Upper lobe of left lung (tissue), 6 donors: ENCODE data around the gene INPP5D. TPM values are rescaled to one million over a fixed set of nuclear protein-coding genes. Genes with fewer than 3 reads are reported as not detected.

Source experiments
- ATAC-seq, 2 donors: fragments of 200-7000 bp; cut with Tn5 transposase; one replicate each; pipeline ENCODE4 v1.9.1; 2022; ENCODE audit warnings: mild to moderate bottlenecking in 2 of 2, moderate library complexity in 2 of 2; ENCODE audit not compliant: low FRiP score in 2 of 2
- DNase-seq, 2 donors: peaks; one replicate each; pipeline ENCODE4 v3.0.0-alpha.2; 2019 to 2020
- H3K27ac ChIP-seq, 4 donors: fragments of 200-600 bp; sonication (generic); one replicate each; pipeline ENCODE4 v1.5.1; 2016 to 2019
- H3K27me3 ChIP-seq, 4 donors: fragments of 200-600 bp; sonication (generic); one replicate each; pipeline ENCODE4 v1.5.1; 2017 to 2019
- H3K36me3 ChIP-seq, 4 donors: fragments of 200-600 bp; sonication (generic); one replicate each; pipeline ENCODE4 v1.5.1; 2016 to 2019
- H3K4me1 ChIP-seq, 4 donors: fragments of 200-600 bp; sonication (generic); one replicate each; pipeline ENCODE4 v1.5.1; 2018 to 2019
- H3K4me3 ChIP-seq, 4 donors: fragments of 200-600 bp; sonication (generic); one replicate each; pipeline ENCODE4 v1.5.1; 2017 to 2019; ENCODE audit warnings: mild to moderate bottlenecking in 2 of 4, moderate library complexity in 1 of 4
- H3K9me3 ChIP-seq, 4 donors: fragments of 200-600 bp; sonication (generic); one replicate each; pipeline ENCODE4 v1.5.1; 2018 to 2019
- EP300 ChIP-seq, 4 donors: sonication (generic); formaldehyde crosslinking; IDR thresholded peaks; one replicate each; pipeline ENCODE4 v1.5.1; 2017; ENCODE audit warnings: antibody characterized with exemption in 4 of 4, control low read depth in 2 of 4
- POLR2A ChIP-seq, 4 donors: fragments of 450-650 bp; IDR thresholded peaks; one replicate each; pipeline ENCODE4 v1.5.1; 2016 to 2017; ENCODE audit warnings: antibody characterized with exemption in 4 of 4, mild to moderate bottlenecking in 2 of 4
- POLR2AphosphoS5 ChIP-seq, 2 donors: sonication (generic); formaldehyde crosslinking; IDR thresholded peaks; one replicate each; pipeline ENCODE4 v1.5.1; 2017; ENCODE audit warnings: antibody characterized with exemption in 2 of 2
- WGBS, 2 donors: methylation state at CpG; one replicate each; pipeline ENCODE4 v1.1.5; 2017 to 2018; 5-methylcytosine and 5-hydroxymethylcytosine counted together
- total RNA-seq, 6 donors: library from RNA; depleted of rRNA in 4 of 6; stranded (reverse); fragments of >200 nt in 4 of 6; gene quantifications; one replicate each; pipeline versions ENCODE4 v1.1.0 to v1.2.1, GENCODE V29; 2016 to 2021
- TF ChIP-seq, protein P1 (sequence below), 6 experiments: fragments of 450-650 bp in 4 of 6; fragments of 200-600 bp in 2 of 6; sonication (generic) in 2 of 6; IDR thresholded peaks; one replicate each; pipeline ENCODE4 v1.5.1; 2016 to 2019; ENCODE audit warnings: antibody characterized with exemption in 6 of 6
- donor health status: DM: no; HTN: no; CAD: no; lungs with moderate emphysema.
- donor health status: DM: no; HTN: yes; CAD: no; lungs with severe emphysema.

INPP5D gene
- total RNA-seq, 6 donors from 2014 or later = 17.6 to 243 (median 31.7) TPM

DNA sequence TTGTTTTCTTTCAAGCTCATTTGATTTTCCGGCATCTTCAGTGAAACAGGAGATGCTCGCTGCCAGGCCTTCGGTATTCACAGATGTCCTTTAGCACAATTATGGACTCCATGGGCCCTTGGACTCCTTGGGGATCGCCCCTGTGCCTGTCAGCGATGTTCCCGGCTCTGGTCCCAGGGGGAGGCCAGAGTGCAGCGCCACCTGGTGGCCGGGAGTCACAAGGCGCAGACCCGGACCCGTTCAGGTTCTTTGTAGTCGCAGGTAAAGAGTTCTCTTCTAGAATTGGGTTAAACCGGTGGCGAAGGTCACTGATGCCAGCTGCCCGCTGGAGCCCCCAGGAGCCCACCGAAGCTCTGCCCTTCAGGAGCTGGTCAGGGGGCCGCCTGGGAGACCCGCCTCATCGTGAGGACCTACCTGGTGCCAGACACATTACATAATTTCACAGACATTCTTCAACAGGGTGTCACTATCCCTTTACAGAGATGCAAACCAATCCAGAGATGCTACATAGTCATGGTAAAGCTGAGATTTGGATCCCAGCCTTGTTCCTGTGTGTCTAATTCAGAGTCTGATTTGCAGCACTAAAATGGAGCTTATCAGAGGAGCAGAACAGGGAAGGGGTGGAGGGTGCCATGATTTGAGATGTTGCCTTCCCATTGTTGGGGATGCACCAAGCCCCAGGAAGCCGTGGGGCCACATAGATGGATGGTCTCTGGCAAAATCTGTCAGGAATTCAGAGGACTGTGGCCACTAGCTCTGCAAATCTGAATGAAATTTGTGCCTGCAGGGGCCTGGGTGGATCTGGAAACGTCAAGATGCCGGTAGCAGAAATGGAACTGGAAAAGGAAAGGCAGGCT lies 6.0 kb upstream of the INPP5D start:
- peak; percentile 71 to 92 for DNase-seq
- H3K27me3 ChIP-seq = no peaks in the 10 kb centered on the region
- peaks cover 5 to 13% (median 9%) of the 10 kb centered on the region in 4 donors for H3K4me1 ChIP-seq
- H3K36me3 ChIP-seq = no peaks in the 10 kb centered on the region
- 37 to 45% methylated on average over 9 to 20 of the region's 22 CpGs for WGBS, 2 donors
- no peak overlapping the region for H3K4me3 ChIP-seq
- no peak for TF ChIP-seq POLR2A (IDR thresholded peaks at IDR 0.05)
- no peak for TF ChIP-seq EP300 (IDR thresholded peaks at IDR 0.05)
- TF ChIP-seq, protein P1, sequence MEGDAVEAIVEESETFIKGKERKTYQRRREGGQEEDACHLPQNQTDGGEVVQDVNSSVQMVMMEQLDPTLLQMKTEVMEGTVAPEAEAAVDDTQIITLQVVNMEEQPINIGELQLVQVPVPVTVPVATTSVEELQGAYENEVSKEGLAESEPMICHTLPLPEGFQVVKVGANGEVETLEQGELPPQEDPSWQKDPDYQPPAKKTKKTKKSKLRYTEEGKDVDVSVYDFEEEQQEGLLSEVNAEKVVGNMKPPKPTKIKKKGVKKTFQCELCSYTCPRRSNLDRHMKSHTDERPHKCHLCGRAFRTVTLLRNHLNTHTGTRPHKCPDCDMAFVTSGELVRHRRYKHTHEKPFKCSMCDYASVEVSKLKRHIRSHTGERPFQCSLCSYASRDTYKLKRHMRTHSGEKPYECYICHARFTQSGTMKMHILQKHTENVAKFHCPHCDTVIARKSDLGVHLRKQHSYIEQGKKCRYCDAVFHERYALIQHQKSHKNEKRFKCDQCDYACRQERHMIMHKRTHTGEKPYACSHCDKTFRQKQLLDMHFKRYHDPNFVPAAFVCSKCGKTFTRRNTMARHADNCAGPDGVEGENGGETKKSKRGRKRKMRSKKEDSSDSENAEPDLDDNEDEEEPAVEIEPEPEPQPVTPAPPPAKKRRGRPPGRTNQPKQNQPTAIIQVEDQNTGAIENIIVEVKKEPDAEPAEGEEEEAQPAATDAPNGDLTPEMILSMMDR (IDR thresholded peaks at IDR 0.05) = peak; percentile 79 to 93 (median 84)
- no peak for TF ChIP-seq POLR2AphosphoS5 (IDR thresholded peaks at IDR 0.05)
- no peak overlapping the region for H3K27ac ChIP-seq
- no peaks in the 10 kb centered on the region for H3K9me3 ChIP-seq
- ATAC-seq = peak; percentile 63 to 65

DNA sequence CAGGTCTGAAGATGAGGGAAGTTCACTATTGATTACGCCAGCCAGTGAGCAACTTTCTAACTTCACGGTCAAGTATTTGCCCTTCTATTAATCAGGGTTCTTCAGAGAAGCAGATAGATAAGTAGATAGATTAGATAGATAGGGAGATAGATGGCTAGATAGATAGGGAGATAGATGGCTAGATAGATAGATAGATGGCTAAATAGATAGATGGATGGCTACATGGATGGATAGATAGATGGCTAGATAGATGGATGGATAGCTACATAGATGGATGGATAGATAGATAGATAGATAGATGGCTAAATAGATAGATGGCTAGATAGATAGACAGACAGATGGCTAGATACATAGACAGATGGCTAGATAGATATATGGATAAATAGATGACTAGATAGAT lies 4.8 kb upstream of the INPP5D start:
- WGBS, 2 donors = 92 to 93% methylated on average over 2 of the region's 2 CpGs
- no peak for ATAC-seq
- no peaks in the 10 kb centered on the region for H3K27me3 ChIP-seq
- no peaks in the 10 kb centered on the region for H3K9me3 ChIP-seq
- TF ChIP-seq POLR2A (IDR thresholded peaks at IDR 0.05) (no peak), EP300 (IDR thresholded peaks at IDR 0.05) (no peak), POLR2AphosphoS5 (IDR thresholded peaks at IDR 0.05) (no peak)
- TF ChIP-seq, protein P1 (IDR thresholded peaks at IDR 0.05) = no peak
- peaks cover 14 to 25% (median 18%) of the 10 kb centered on the region in 4 donors for H3K4me1 ChIP-seq
- H3K4me3 ChIP-seq = no peak overlapping the region
- no peak for DNase-seq
- H3K36me3 ChIP-seq = no peaks in the 10 kb centered on the region
- no peak overlapping the region for H3K27ac ChIP-seq

DNA sequence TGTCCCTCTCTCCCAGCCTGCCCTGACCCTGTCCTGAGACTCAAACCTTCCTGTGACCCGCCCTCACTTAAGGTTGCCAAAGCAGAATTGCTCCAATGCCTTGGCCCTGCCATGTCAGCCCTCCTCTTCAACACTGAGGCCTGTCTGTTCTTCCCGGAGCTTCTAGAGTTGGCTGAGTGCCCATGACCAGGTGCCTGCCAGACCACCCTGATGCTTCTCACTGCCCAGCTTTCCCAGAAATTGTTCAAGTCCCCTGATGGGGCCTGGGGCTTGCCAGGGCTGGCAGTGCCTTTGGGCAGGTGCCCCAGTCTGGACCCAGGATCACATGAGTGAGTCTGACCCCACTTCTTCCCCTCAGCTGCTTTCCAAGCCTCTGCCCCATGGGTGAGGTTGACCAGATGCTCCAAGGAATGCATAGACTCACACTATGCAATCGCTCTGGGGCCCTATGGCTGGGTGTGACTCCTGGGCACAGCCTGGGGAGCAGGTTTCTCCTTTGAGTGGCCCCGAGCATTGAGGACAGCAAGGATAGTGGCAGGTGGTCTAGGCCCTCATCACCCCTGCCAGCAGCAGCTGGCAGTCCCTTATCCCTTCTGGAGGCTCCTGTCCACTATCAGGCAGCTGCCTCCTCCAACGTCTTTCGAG lies 3.1 kb upstream of the INPP5D start:
- DNase-seq (no peak), ATAC-seq (no peak)
- Histone ChIP-seq H3K4me3 (no peak overlapping the region), H3K4me1 (peaks cover 22 to 42% (median 32%) of the 10 kb centered on the region in 4 donors), H3K9me3 (no peaks in the 10 kb centered on the region), H3K36me3 (no peaks in the 10 kb centered on the region), H3K27ac (no peak overlapping the region), H3K27me3 (no peaks in the 10 kb centered on the region)
- WGBS, 2 donors = 76 to 90% methylated on average over 5 to 6 of the region's 6 CpGs
- TF ChIP-seq EP300 (IDR thresholded peaks at IDR 0.05) (no peak), POLR2A (IDR thresholded peaks at IDR 0.05) (no peak), POLR2AphosphoS5 (IDR thresholded peaks at IDR 0.05) (no peak)
- TF ChIP-seq, protein P1 (IDR thresholded peaks at IDR 0.05) = no peak

GRCh38 chr2:233058717-233059546 lies 1.2 kb upstream of the INPP5D start:
- H3K36me3 ChIP-seq = no peaks in the 10 kb centered on the region
- ATAC-seq (no peak), DNase-seq (peak in 1 of 2 donors; percentile 77)
- H3K9me3 ChIP-seq = no peaks in the 10 kb centered on the region
- H3K4me3 ChIP-seq = no peak overlapping the region
- no peak for TF ChIP-seq POLR2A (IDR thresholded peaks at IDR 0.05)
- TF ChIP-seq POLR2AphosphoS5 (IDR thresholded peaks at IDR 0.05) = no peak
- no peak for TF ChIP-seq EP300 (IDR thresholded peaks at IDR 0.05)
- TF ChIP-seq, protein P1 (IDR thresholded peaks at IDR 0.05) = no peak
- 92 to 94% methylated on average over 10 to 24 of the region's 24 CpGs for WGBS, 2 donors
- H3K27ac ChIP-seq = peak overlapping the region; percentile 87 to 94 (median 90)
- no peaks in the 10 kb centered on the region for H3K27me3 ChIP-seq
- H3K4me1 ChIP-seq = peaks cover 39 to 56% (median 47%) of the 10 kb centered on the region in 4 donors
